Effector CD8-positive, alpha-beta T cell (primary cell): ENCODE data around the gene TCERG1L.
"Not testable (repeated sequence)": the region's sequence is repeated elsewhere in the genome, so short reads cannot be mapped to it uniquely, and the experiment has no call there.

Source experiments
- DNase-seq: peaks from one replicate; lab custom pipeline; 2025; lab: John Stamatoyannopoulos, UW

TCERG1L gene

DNA sequence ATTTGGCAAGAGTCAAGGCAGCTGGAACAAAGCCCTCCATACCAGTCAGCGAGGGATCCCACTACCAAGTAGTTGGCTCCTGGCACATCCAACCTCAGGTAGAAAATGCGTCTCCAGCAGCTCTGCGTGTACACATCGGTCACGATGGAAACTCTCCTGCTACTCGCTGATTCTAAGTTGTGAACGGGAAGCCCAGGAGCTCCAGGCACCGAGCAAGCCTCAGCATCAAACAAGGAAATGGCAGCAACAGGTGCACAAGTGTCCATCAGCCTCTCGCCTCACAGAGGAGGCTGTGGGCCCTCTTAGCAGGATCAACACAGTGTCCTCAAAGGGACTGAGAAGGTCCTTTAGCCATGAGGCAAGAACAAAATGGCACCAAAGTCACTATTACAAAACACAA is 127.0 kb downstream of the TCERG1L start:
- no peak for DNase-seq

DNA sequence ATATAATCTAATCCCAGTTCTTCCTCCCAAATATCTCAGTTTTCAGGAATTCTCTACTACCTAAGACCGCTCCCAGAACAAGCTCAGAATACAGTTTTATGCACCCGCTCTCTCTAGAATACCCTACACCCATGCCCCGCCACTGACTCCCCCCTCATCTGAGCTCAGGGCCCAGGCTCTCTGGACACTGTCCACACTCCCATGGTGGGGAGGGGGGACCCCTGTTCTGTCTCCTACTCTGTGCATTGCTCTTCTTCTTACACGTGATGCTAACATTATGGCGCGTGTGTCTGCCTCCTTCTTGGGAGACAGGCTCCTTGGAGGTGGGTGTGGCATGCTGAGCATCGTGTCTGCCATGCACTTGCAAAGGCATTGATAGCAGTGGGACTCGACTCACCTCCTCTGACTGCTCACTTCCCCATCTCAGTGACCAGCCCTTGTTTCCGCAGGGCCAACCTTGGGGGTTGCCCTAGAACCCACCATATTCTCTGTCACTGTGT is 127.9 kb downstream of the TCERG1L start:
- no peak for DNase-seq

DNA sequence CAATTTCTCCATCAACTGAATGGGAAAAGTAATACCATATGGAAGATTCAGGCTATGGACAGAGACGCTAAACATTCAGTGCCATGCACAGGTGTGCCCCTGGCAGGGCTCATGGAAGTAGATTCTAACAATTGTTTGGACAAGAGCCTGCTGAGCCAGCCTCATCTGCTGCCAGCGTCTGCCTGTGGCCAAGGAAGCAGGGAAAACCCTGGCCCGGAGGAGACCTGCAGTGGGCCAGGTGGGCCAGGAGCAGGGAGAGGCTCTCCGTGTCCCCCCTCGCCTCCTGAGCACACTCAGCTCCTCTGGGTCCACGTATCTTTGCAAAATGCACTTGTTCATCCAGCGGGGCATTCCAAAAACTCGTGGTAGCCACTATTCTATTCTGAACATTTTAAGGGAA is 130.1 kb downstream of the TCERG1L start:
- DNase-seq = no peak

DNA sequence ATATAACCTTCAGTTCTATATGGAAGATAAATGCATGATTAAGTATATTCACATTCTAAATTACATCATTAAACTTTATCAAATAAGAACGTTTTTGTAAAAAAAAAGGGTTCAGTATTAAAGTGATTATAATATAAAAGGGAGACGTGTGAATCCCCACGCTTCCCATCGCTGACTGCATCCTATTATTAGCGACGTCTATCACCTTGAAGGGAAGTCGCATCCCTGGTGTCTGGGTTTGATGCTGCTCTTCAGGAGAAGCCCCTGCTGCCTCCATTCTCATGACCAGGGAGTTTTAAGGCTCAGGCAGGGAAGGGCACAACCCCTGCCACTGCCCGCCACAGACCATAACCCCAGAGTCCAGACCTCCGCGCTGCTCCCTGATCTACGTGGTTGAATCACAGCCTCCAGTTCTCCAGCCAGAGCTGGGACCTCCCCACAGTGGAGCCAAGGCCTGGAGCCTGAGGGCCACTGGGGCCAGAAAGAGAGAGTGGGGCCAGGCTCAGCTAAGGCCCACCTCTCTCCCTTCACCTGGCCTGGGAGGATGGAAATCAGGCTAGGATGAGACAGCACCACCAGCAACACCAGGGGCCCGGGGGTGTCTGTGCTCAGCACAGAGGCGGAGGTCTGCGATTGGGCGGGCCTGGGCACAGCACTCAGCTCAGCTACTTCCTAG is 130.6 kb downstream of the TCERG1L start:
- DNase-seq = no peak

DNA sequence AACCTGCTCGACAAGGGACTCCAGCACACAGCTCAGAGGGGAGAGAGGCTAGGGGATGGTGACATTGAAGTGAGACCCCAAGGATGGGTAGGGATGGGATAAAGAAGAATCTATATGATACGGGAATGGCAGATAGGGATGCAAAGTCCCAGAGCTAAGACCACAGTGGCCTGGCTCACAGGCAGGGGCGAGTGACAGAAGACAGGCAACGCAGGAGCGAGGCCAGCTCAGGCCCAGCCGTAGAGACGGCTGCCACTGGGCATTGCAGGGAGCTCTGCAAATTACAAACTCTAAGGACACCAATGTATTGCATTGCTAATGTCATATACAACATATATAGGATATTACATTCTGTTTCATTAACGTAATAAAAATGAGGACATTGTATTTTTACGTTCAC is 131.4 kb downstream of the TCERG1L start:
- DNase-seq = no peak

DNA sequence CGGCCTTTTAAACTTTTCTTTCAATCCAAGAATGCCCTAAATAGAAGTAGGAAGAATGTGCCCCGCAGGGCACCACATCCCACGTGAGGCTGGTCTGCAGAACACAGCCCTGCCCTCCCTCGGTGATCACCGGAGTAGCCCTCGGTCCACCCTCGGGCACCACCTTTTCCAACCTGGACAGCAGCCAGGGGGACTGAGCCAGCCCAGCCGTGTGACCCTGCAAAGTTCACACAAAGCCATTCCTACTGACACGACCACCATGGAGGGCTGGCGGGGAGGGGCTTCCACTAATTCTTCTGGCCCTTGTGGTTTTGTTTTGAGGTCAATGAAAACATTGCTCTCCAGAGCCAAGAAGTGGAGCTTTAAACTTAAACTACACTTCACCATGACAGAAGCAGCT is 132.2 kb downstream of the TCERG1L start:
- DNase-seq = no peak

DNA sequence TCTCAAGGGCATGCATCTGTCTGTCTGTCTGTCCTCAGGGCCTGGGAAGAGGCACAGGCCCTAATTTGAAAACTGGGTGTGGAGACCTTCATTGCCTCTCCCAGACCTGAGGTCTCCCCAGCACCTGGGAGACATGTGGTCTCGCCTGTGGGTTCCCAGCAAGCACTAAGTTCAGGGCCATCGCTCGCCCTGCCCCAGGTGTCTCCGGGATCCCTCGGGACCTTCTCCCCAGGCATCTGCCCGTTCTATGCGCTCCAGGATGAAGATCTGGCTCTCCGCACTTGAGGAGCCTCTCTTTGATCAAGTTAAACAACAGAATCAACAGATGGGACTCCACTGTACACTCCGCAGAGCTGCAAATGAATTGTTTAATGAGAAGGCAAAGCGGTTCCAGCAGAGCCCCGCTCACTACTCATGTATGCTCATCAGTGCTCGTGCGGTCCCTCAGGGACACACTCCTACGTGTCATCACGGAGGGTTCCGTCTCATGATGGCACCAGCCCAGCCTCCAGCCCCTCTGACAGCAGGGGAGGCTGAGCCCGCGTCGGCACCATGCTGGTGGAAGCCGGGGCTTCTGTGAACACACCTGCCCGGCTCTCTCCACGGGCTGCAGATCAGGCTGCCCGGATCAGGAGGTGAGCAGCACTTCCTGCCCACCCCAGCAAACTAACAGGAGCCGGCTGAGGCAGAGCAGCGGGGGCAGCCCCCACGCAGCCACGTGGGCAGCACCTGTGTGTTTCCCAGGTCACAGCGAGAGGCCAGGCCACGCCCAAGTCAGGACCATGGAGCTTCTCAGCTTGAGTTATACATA is 132.8 kb downstream of the TCERG1L start:
- no peak for DNase-seq

DNA sequence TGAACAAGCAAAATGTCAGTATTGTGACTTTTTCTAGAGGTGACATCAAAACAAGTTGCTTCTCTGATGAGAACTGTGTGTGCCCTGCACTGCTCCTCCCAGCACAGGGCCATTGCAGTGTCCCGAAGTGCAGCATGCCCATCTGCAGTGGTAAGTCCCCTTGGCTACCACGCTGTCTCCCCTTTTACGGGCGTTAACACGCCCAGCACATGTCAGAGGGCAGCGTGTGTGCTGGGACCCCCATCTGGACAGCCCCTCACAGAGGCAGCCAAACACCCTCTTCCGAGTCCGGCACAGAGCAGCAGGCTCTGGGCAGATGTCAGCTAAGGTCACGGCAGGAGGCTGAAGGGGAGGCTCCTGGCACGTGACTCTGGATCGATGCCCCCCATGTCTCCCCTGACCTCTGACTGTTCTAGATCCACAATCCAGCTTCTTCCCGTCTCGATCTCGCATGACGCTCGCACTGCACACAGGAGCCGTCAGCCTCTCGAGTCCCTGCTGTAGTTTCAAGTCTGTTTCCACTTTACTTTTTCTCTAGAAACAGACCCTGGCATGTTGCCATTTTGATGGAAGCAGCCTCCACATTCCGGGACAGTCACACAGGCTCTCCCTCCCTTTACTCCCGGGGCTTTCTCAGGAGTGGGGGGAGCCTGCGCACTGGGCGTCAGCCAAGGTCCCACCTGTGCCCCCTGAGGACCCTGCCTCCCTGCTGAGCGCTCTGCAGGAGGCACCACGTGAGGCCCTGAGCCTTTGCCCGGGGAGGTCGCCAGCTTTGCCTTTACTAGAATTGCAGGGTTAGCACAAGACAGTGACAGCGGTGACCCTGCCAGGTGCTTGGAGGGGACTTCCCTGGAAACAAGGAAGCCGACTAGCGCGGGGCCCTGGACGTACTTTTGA is 133.8 kb downstream of the TCERG1L start:
- DNase-seq = no peak

DNA sequence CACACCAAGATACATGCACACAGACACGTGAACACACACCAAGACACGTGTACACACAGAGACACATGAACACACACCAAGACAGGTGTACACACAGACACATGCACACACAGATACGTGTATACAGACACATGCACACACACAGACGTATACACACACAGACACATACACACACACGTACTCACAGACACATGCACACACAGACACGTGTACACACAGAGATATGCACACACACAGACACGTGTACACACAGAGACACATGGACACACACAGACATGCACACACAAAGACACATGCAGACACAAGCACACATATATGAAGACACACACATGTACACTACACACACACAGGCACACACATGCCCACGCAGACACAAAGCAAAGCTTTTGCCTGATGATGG is 134.6 kb downstream of the TCERG1L start:
- DNase-seq = no peak

DNA sequence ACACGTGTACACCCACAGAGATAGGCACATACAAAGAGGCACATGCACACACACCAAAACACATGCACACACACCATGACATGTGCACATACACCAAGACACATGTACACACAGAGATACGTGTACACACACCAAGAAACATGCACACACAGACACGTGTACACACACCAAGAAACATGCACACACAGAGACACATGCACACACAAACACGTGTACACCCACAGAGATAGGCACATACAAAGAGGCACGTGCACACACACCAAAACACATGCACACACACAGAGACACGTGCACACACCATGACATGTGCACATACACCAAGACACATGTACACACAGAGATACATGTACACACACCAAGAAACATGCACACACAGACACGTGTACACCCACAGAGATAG is 135.2 kb downstream of the TCERG1L start:
- not testable (repeated sequence) for DNase-seq

DNA sequence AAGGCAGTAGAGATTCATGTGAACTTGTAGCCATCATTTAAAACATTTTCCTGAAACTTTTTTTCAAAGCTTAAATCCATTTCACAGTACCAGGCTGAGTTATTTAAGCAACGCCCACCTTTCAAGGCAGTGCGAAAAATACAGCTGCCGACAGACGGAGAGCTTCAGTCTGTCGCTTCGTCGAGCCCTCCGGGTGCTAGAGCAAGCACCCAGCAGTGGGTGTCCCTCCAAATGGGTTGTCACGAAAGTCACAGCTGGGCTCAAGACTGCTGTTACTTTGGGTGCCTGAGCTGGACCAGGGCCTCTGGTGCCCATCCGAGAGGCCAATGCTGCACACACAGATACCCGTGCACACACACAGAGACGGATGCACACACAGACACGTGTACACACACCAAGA is 135.6 kb downstream of the TCERG1L start:
- DNase-seq = no peak

DNA sequence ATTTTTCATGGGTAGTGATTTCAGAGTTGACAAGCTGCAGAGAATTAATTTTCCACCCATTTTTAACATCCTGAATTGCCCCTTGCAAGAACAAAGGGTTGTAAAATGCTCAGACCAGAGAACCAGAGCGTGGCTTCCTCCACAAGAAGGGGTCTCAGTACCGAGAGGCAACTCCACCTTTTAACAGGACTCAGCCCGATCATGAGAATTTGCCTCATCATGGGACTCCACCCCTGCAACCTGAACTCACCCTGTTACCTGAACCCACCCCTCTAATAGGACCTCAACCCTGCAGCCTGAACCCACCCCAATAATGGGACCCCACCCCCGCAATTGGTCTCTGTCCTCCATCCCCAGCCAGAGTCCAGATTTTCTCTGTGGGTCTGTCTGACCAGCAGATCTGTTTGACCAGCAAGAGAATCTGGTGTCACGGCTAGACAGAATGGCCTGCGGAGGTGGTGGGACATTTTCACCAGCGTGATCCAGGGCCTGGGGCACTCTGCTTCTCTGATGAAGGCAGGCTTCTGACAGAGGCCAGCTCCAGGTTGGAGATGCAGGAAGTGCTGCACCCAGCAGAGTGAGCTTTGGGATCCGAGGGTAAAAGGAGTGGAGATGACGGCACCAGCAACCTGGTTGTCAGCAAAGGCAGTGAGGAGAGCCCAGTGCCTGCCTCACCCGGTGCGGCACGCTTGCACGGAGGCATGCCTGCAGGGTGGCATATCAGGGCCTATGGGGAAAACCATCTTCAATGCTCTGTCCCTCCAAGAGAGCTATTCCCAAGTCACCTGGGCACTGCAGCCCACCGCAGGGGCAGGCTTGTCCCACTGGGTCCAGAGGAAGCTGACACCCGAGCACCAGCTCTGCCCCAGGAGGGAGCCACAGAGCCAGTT is 136.6 kb downstream of the TCERG1L start:
- DNase-seq = no peak

DNA sequence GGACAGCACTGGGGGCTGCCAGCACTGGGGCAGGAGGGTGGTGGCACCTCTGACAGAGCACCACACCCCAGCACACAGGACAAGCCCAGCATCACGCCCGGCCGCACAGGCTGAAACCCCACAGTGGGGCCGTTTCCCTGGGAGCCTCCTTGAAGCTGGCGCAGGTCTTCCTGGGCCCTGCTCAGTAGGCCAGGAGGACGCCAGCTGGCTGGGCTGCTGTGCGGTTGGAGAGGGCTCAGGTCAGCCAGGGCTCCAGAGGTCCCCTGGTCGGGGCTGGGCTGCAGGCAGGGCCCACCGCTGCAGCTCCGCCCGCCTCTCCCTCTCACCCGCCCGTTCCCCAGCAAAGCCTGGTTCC is 137.3 kb downstream of the TCERG1L start:
- DNase-seq = no peak

DNA sequence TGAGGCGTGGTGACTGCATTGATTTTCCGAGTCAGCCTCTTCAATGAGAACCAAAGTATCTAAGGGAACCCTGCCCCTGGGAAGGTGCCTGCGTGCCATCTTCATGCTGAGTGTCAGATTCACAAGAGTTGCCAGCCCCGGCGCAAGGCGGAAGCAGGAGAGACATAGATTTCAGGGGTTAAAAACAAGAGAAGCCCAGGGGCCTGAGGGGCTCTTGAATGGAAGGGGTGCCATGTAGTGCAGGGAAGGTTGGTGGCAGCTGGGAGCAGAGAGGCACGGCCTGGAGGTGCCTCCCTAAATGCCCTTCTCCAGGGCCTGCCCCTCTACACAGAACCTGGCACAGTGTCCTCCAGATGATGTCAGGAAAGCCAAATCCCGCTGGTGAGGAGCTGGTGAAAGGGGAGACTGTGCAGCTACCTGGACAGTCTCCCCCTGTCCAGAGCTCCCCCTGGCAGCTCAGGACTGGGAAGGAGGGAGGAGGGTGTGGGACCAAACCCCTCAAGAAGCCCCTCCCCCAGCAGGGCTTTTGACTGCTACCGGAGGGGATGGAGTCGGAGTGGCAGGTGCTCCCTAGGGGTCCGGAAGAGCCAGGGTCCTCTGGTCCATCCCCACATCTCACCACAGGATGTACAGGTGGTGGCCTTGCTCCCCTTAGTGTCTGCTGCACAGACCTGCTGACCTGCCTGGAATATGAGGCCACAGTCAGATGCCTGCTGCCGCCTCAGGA is 137.9 kb downstream of the TCERG1L start:
- DNase-seq = no peak

DNA sequence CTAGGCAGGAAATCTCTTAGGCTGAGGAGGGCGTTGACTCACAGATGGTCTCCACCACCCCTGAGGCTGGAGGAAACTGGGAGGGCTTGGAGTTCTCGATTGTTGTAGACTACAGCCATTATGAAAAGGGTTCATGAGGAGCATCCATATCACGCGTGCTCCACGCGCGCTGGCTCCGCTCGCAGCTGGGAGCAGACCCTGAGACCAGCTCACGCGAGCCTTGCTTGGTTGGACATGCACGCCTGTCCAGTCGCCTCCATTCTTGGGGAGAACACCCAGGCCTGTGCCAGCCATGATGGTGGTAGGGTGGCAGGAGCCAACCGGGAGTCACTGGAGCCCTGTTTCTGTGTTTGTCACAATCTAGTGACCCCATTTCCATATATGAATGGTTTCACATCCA is 139.1 kb downstream of the TCERG1L start:
- no peak for DNase-seq

DNA sequence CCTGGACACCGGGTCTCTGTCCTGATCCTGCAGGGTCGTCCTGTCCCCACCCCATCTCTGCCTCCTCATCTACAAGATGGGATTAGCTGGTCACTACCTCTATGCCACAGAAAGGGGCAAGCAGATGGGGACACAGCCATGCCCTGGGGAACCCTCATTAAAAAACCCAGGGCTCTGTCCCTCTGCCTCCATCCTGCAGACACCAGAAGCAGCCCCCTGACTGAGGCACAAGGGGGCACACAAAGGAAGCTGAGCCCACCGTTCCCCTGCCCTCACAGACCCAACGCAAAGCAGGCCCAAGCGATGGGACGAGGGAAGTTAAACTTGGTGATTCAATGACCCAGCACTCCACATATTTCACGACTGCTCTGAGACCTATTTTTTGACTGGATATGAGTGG is 142.4 kb downstream of the TCERG1L start:
- no peak for DNase-seq

DNA sequence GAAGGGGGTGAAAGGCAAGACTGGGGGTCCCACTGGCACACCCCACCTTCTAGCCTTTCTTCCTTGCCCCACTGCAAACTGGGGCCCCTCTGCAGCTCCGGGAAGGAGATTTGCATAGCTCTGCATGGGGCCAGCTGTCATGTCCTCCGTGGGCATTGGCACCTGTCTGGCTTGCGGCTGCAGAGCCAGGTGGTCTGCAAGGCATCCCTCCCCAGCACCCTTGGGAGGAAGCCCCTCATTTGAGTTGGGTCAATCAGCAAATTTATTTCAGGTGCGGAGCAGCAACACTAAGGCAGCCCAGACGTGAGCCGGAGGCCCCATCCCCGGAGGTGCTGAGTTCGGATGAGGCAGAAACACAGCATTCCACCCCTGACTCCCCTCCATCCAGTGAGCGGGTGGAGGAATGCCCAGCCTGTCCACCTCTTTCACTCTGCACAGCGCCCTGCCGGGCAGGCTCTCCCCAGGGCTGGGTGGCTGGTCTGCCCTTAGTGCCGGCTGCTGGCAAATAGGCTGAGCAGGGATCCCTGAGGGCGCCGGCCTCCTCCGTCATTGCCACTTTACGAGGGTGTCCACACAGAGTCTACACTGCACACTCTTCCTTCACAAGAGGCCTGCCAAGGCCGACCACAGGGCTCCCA is 143.2 kb downstream of the TCERG1L start:
- DNase-seq = no peak

DNA sequence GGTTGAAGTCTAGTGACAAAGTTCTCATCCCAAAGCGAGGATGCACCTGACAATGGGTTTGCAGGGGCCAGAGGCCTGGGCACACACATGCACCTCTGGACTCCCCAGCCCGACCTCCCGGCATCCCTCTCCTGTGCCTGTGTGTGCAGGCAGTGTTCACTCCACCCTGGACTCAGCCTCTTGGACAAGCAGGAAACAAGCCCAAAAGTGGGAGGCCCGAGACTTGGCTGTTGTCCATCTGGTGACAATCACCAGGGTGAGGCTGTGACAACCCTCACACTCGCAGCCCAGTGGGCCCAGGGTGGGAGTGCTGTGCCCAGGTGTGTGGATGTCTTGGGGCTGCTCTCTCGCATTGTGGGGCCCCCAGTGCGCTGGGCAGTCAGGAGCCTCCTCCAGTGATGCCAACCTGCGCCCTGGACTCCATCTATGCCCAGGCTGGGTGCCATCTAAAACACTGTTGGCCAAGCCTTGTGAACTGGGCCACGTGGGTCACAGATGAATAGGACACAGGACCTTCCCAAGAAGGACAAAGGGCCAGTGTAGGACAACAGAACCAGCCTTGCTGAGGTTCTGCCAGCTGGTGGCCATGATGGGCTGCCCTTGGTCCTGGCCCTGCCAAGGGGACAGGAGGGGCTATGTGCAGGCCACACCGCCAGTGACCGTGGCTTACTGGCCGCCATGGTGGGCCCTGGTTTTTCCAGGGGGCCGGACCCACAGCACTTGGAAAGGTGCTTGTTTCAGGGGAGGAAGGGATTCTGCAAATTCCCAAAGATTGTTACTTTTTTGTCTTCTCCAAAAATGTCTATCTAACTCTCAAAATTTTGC is 144.3 kb downstream of the TCERG1L start:
- no peak for DNase-seq

DNA sequence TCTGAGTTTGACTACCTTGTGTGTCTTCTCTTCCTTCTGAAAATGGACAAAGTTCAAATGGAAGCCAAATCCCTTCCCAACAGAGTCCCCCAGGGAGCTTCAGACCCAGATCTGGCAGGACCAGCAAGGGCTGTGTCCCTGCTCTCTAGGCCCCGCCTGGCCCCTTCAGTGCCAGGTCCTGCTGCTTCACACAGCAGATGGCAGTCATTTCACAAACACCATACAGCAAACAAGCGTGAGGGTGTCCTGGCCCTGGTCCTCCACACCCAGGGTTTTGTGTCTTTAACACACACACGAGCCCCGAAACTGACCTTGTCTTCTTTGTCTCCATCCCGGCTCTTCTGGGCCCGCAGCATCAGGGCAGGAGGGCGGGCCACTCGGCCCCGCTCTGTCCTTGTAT is 145.0 kb downstream of the TCERG1L start:
- no peak for DNase-seq
